Mucosa of stomach (tissue), 1 donor: ENCODE data around the gene BABAM2.

Experiments
- H3K27me3 ChIP-seq: one replicate; pipeline ENCODE4 v1.7.0; 2013; ENCODE audit warnings: mild to moderate bottlenecking, low read length; ENCODE audit not compliant: control insufficient read depth, insufficient read depth
- H3K36me3 ChIP-seq: one replicate; pipeline ENCODE4 v1.7.0; 2013; ENCODE audit warnings: low read length; ENCODE audit not compliant: control insufficient read depth, insufficient read depth
- H3K4me1 ChIP-seq: one replicate; pipeline ENCODE4 v1.7.0; 2013; ENCODE audit warnings: mild to moderate bottlenecking, low read length; ENCODE audit not compliant: control insufficient read depth, insufficient read depth
- H3K4me3 ChIP-seq: one replicate; pipeline ENCODE4 v1.7.0; 2013; ENCODE audit warnings: low read length
- H3K9ac ChIP-seq: one replicate; pipeline ENCODE4 v1.7.0; 2013; ENCODE audit warnings: mild to moderate bottlenecking, low read length, moderate library complexity
- H3K9me3 ChIP-seq: one replicate; pipeline ENCODE4 v1.7.0; 2013; ENCODE audit warnings: mild to moderate bottlenecking, low read length, moderate library complexity; ENCODE audit not compliant: control insufficient read depth
- donor health status: Pancreatic carcinoma.

BABAM2 gene

GRCh38 chr2:28296904-28297303, 406.4 kb downstream of the BABAM2 start:
- H3K4me3 ChIP-seq = no peak overlapping the region
- no peaks in the 10 kb centered on the region for H3K9me3 ChIP-seq
- H3K4me1 ChIP-seq = no peaks in the 10 kb centered on the region
- no peaks in the 10 kb centered on the region for H3K27me3 ChIP-seq
- no peaks in the 10 kb centered on the region for H3K36me3 ChIP-seq
- no peak overlapping the region for H3K9ac ChIP-seq

GRCh38 chr2:28297531-28297930, 407.0 kb downstream of the BABAM2 start:
- no peaks in the 10 kb centered on the region for H3K4me1 ChIP-seq
- no peaks in the 10 kb centered on the region for H3K27me3 ChIP-seq
- no peaks in the 10 kb centered on the region for H3K9me3 ChIP-seq
- H3K4me3 ChIP-seq = no peak overlapping the region
- H3K9ac ChIP-seq = no peak overlapping the region
- no peaks in the 10 kb centered on the region for H3K36me3 ChIP-seq

GRCh38 chr2:28298406-28298805, 407.9 kb downstream of the BABAM2 start:
- no peaks in the 10 kb centered on the region for H3K36me3 ChIP-seq
- no peaks in the 10 kb centered on the region for H3K4me1 ChIP-seq
- no peaks in the 10 kb centered on the region for H3K27me3 ChIP-seq
- no peaks in the 10 kb centered on the region for H3K9me3 ChIP-seq
- H3K9ac ChIP-seq = no peak overlapping the region
- H3K4me3 ChIP-seq = no peak overlapping the region

- Histone ChIP-seq H3K9ac (no peak overlapping the region), H3K36me3 (no peaks in the 10 kb centered on the region), H3K4me3 (no peak overlapping the region), H3K27me3 (no peaks in the 10 kb centered on the region), H3K4me1 (no peaks in the 10 kb centered on the region), H3K9me3 (no peaks in the 10 kb centered on the region)
Observed at GRCh38 chr2:28300485-28301341, 410.2 kb downstream of the BABAM2 start.

GRCh38 chr2:28305202-28305601, 414.7 kb downstream of the BABAM2 start:
- no peaks in the 10 kb centered on the region for H3K36me3 ChIP-seq
- no peak overlapping the region for H3K4me3 ChIP-seq
- no peaks in the 10 kb centered on the region for H3K9me3 ChIP-seq
- no peaks in the 10 kb centered on the region for H3K4me1 ChIP-seq
- no peaks in the 10 kb centered on the region for H3K27me3 ChIP-seq
- H3K9ac ChIP-seq = no peak overlapping the region

- Histone ChIP-seq H3K9ac (no peak overlapping the region), H3K36me3 (no peaks in the 10 kb centered on the region), H3K27me3 (no peaks in the 10 kb centered on the region)
Observed at GRCh38 chr2:28310107-28310506, 419.6 kb downstream of the BABAM2 start.

GRCh38 chr2:28311660-28312249, 421.2 kb downstream of the BABAM2 start:
- Histone ChIP-seq H3K27me3 (no peaks in the 10 kb centered on the region), H3K4me1 (no peaks in the 10 kb centered on the region), H3K36me3 (no peaks in the 10 kb centered on the region), H3K4me3 (no peak overlapping the region), H3K9me3 (no peaks in the 10 kb centered on the region), H3K9ac (no peak overlapping the region)

More at GRCh38 chr2:28310107-28310506, 419.6 kb downstream of the BABAM2 start:
- Histone ChIP-seq H3K9me3 (no peaks in the 10 kb centered on the region), H3K4me1 (no peaks in the 10 kb centered on the region), H3K4me3 (no peak overlapping the region)

GRCh38 chr2:28312307-28313219, 422.0 kb downstream of the BABAM2 start:
- H3K27me3 ChIP-seq = no peaks in the 10 kb centered on the region
- H3K4me1 ChIP-seq = peaks cover 2% of the 10 kb centered on the region
- no peak overlapping the region for H3K9ac ChIP-seq
- no peak overlapping the region for H3K4me3 ChIP-seq
- H3K9me3 ChIP-seq = no peaks in the 10 kb centered on the region
- H3K36me3 ChIP-seq = no peaks in the 10 kb centered on the region

- no peak overlapping the region for H3K9ac ChIP-seq
- H3K4me3 ChIP-seq = no peak overlapping the region
- no peaks in the 10 kb centered on the region for H3K27me3 ChIP-seq
- H3K36me3 ChIP-seq = no peaks in the 10 kb centered on the region
- no peaks in the 10 kb centered on the region for H3K9me3 ChIP-seq
- peaks cover 9% of the 10 kb centered on the region for H3K4me1 ChIP-seq
Observed at GRCh38 chr2:28313220-28313784, 422.8 kb downstream of the BABAM2 start.

- H3K9ac ChIP-seq = no peak overlapping the region
Observed at GRCh38 chr2:28314968-28315367, 424.4 kb downstream of the BABAM2 start.

GRCh38 chr2:28316546-28317335, 426.2 kb downstream of the BABAM2 start:
- H3K4me3 ChIP-seq = no peak overlapping the region
- H3K27me3 ChIP-seq = no peaks in the 10 kb centered on the region
- no peaks in the 10 kb centered on the region for H3K36me3 ChIP-seq
- peaks cover 21% of the 10 kb centered on the region for H3K4me1 ChIP-seq
- H3K9me3 ChIP-seq = no peaks in the 10 kb centered on the region
- no peak overlapping the region for H3K9ac ChIP-seq

More at GRCh38 chr2:28314968-28315367, 424.4 kb downstream of the BABAM2 start:
- H3K4me3 ChIP-seq = no peak overlapping the region
- no peaks in the 10 kb centered on the region for H3K27me3 ChIP-seq
- H3K9me3 ChIP-seq = no peaks in the 10 kb centered on the region
- peaks cover 21% of the 10 kb centered on the region for H3K4me1 ChIP-seq
- no peaks in the 10 kb centered on the region for H3K36me3 ChIP-seq
